GM21367 (cell line): ENCODE measurements around the gene FGF6.
"Not testable (repeated sequence)": the region's sequence is repeated elsewhere in the genome, so short reads cannot be mapped to it uniquely, and the experiment has no call there.

ENCODE experiments used
- ATAC-seq: cut with Tn5 transposase; IDR thresholded peaks from one replicate; pipeline ENCODE4 v1.9.1; 2021; ENCODE audit not compliant: unreplicated experiment

Gene FGF6

GRCh38 chr12:4421590-4422031 lies 24.0 kb downstream of the FGF6 start:
- ATAC-seq = no peak

- no peak for ATAC-seq
Observed at GRCh38 chr12:4420138-4420670, 25.4 kb downstream of the FGF6 start.

- no peak for ATAC-seq
Observed at GRCh38 chr12:4418913-4419312, 26.7 kb downstream of the FGF6 start.

- ATAC-seq = no peak
Observed at GRCh38 chr12:4417936-4418335, 27.7 kb downstream of the FGF6 start.

- ATAC-seq = no peak
Observed at GRCh38 chr12:4417455-4417854, 28.2 kb downstream of the FGF6 start.

DNA sequence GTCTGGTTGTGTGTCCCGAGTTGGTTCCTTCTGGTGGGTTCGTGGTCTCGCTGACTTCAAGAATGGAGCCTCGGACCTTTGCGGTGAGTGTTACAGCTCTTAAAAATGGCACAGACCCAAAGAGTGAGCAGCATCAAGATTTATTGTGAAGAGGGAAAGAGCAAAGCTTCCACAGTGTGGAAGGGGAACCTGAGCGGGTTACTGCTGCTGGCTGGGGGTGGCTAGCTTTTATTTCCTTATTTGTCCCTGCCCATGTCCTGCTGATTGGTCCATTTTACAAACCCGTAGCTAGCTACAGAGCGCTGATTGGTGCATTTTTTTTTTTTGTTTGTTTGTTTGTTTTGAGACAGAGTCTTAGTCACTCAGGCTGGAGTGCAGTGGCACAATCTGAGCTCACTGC lies 29.3 kb downstream of the FGF6 start:
- no peak for ATAC-seq

- ATAC-seq = no peak
Observed at GRCh38 chr12:4412465-4412864, 33.1 kb downstream of the FGF6 start.

DNA sequence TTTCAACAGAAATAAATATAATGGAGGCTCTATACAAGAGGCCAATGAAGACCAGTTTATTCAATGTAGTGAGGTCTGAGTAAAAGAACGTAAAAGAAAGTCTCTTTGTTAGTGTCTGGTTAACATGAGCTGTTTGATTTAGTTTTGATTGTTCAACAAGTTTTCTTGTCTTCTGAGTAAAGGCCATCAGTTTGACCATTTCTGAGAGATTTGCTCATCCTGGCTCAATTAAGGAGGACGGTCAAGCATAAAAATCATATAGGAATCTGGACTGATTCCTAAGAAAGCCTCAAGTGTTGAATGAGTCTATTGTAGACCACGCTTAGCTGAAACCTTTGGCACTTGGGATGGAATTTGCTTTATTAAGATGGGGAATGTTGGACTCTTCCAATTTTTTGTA lies 33.6 kb downstream of the FGF6 start:
- ATAC-seq = no peak

GRCh38 chr12:4407136-4407535 lies 38.5 kb downstream of the FGF6 start:
- no peak for ATAC-seq

DNA sequence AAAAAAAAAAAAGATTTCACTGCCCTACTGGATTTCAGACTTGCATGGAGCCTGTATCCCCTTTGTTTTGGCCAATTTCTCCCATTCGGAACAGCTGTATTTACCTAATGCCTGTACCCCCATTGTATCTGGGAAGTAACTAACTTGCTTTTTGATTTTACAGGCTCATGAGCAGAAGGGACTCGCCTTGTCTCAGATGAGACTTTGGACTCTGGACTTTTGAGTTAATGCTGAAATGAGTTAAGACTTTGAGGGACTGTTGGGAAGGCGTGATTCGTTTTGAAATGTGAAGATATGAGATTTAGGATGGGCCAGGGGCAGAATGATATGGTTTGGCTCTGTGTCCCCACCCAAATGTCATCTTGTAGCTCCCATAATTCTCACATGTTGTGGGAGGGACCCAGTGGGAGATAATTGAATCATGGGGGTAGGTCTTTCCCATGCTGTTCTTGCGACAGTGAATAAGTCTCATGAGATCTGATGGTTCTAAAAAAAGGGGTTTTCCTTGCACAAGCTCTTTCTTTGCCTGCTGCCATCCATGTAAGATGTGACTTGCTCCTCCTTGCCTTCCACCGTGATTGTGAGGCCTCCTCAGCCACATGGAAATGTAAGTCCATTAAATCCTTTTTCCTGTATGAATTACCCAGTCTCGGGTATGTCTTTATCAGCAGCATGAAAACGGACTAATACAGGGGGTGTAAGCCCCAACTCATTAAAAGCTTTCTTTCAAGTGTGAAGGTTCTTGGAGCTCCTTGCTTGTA lies 40.6 kb downstream of the FGF6 start:
- ATAC-seq = not testable (repeated sequence)

DNA sequence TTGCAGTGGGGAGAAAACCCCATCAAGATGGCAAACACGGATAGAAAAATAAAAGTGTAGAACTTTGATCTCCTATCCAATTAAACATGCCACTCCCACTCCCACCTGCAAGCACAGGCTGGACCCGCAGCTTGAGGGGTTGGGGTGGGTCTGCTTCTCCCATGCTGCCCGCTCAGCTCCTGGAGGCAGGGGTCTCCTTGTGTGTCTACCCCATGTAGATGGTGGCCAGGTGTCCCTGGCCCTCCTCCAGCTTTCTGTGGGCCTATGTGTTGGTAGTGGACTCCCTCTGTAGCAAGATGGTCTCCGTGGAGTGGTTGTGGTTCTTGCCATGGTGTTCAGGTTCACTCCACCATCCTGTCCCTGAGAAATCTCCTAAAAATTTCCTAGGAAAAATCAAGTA lies 42.6 kb downstream of the FGF6 start:
- ATAC-seq = no peak

DNA sequence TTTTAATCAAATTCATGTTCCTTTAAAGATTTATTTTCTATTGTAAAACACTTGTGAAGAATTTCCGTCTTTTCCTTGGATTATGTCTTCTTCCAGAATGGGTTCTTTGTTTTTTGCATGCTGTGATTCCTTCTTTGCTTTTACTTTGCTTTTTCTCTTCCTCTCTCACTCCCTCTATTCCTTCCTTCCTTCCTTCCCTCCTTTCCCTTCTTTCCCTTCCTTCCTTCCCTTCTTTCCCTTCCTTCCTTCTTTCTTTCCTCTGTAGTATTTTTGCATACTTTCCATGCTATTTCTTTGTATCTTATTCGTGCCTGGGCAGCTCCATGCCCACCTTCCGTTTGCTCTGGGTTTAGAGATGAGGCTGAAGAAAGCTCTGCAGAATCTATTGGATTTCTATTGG lies 44.5 kb downstream of the FGF6 start:
- no peak for ATAC-seq

GRCh38 chr12:4395818-4396217 lies 49.8 kb downstream of the FGF6 start:
- ATAC-seq = no peak

DNA sequence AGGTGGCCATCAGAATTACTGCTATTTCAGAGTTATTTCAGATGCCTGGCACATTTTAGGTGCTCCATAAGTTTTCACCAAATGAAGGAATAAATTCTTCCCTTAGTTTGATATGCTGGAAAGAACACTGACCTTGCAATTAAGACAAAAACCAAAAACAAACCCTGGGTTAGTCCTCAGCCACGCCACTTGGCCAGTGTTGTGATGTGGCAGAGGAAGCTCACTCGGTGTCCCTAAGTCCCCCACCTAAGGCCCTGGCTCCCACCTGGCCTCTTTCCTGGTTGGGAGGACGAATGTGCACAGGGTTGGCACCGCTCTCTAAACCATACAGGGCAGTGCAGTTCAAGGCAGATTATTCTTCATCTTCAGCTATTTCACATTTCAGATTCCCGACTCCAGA lies 52.4 kb downstream of the FGF6 start:
- ATAC-seq = no peak

GRCh38 chr12:4392223-4392742 lies 53.3 kb downstream of the FGF6 start:
- ATAC-seq = no peak

GRCh38 chr12:4388662-4389061 lies 57.0 kb downstream of the FGF6 start:
- ATAC-seq = no peak

GRCh38 chr12:4388032-4388431 lies 57.6 kb downstream of the FGF6 start:
- ATAC-seq = no peak

- ATAC-seq = no peak
Observed at GRCh38 chr12:4387607-4388006, 58.0 kb downstream of the FGF6 start.

DNA sequence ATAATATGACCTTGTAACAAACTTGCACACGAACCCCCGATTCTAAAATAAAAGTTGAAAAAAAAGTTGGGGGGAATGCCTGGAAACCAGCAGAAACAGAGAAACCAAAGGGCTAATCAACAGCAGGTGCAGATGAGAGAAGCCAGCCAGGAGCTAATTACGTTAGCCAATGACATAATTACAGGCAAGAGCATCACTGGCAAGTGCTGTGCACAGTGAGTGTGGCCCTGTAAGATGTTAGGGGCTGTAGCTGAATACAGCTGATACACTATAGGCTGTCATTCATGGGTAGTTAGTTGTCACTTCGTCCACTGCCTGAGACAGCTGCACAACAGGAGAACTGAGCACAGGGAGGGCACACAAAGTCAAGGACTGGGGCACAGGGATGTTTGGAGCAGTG lies 58.8 kb downstream of the FGF6 start:
- ATAC-seq = no peak
